Stimulated activated CD4-positive, alpha-beta T cell treated with anti-CD3 and anti-CD28 coated beads, Interleukin-2, amount 100 ng/mL, for 4 hours (primary cell): ENCODE data around the gene MIB1.
"Not testable (repeated sequence)": the region's sequence is repeated elsewhere in the genome, so short reads cannot be mapped to it uniquely, and the experiment has no call there.

ENCODE experiments used
- DNase-seq: peaks from one replicate; pipeline ENCODE4 v3.0.0-alpha.2; 2020; ENCODE audit warnings: low read depth

The MIB1 gene

GRCh38 chr18:21743166-21743832 is 2.7 kb downstream of the MIB1 start:
- DNase-seq, result no peak

GRCh38 chr18:21745231-21745630 is 4.6 kb downstream of the MIB1 start:
- DNase-seq, result no peak

DNA sequence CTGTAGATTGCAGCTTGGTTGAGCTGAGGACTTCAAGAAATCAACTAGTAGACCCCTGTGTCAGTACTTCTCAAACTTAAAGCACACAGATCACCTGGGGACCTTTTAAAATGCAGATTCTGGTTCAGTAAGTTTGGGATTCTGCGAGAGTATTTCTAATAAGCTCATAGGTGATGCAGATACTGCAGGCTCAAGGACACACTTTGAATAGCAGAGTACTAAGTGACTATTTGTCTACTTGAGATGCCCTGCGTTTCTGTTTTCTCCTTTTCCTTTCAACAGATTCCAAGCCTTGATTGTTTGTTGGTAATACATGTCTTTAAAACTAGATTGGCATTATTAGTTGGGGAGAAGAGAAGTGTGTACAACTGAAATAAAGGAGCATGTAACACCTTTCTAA is 6.7 kb downstream of the MIB1 start:
- DNase-seq, result no peak

- no peak for DNase-seq
These were observed 7.4 kb downstream of the MIB1 start for GRCh38 chr18:21747764-21748693.

- no peak for DNase-seq
These were observed 17.2 kb downstream of the MIB1 start for GRCh38 chr18:21757833-21758232.

DNA sequence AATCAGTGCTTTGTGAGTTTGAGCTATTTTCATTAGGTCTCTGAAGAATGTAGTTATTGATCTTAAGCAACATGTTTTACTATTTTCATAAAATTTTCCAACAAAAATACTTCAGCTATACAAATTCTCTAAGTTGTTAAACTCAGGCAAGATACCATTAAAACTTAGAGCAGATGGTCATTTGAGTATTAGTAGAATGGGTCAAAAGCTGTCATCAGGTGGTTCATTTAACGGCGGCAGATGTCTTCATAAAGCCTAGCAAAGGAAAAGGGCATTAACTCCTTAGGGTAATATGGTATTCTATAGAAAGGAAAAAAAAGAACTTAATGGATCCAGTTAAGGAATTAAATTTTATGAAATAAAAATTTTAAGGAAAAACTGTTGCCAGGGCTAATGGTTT is 19.2 kb downstream of the MIB1 start:
- no peak for DNase-seq

DNA sequence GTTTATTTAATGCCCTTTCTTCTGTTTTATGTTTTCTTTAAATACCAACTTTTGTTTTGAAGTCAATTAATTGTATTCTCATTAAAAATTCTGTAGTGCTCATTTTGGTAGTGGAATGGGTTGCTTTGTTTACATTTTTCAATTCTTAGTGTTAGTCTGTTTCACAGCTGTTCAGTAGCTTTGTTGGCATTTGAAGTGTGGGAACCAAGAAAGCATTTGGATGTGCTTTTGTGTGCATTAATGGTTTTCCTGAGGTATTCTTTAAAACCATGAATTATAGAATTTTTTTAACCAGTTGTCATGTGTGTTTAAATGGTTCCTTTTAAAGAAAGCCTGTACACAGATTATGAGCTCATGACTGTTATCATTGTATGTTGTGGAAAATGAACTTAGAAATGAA is 19.7 kb downstream of the MIB1 start:
- no peak for DNase-seq

DNA sequence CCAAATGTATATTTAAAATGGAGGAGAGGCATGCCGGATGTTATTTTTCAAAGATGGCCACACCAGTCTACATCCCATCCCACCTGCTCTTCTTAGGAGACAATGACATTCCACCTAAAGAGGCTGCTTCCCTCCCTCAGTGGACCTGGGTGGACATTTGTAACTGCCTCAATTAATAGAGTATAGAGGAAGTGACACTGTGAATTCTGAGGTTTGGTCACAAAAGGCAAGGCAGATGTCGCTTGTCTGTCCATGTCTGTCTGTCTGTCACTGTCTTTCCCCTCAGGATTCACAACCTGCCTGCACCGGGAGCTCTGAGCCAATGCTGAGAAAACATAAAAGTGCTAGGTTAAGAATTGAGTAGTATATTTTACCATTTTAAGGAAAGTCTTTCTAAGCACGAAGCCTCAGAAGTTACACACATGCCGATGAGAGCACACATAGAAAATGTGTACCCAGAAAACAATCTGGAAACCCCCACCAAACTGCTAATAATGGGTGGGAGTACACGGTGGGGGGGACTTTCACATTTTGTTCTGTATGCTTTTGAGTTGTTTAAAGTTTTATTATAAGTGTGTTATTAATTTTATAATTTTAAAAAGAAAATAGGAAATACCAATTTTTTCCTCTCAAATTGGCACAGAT is 21.0 kb downstream of the MIB1 start:
- no peak for DNase-seq

DNA sequence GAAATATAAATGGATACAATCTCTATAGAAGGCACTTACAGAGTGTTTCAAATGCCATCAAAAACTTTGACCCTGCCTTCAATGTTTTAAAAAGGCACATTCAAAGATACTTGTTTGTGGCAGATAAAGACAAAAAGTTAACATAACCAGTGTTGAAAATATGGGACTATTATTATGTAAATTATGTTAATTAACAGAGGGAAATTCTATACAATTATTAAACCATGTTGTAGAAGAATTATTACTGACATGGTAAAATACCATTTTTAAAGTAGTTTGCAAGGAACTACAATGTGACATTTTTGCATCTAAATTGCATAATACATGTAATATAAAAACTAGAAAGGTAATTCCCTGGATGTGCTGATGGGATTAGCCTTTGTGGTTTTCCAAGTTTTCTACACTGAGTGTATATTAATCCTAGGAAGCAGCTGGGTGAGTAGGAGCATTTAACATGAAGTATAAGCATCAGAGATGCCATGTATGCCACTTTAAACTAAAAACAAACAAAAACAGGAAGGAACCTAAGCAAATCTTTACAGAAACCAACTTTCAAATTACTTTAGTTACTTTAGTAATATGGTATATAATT is 21.7 kb downstream of the MIB1 start:
- no peak for DNase-seq

- DNase-seq, result no peak
These were observed 23.5 kb downstream of the MIB1 start for GRCh38 chr18:21763846-21764646.

GRCh38 chr18:21769206-21769605 is 28.6 kb downstream of the MIB1 start:
- DNase-seq, result no peak

DNA sequence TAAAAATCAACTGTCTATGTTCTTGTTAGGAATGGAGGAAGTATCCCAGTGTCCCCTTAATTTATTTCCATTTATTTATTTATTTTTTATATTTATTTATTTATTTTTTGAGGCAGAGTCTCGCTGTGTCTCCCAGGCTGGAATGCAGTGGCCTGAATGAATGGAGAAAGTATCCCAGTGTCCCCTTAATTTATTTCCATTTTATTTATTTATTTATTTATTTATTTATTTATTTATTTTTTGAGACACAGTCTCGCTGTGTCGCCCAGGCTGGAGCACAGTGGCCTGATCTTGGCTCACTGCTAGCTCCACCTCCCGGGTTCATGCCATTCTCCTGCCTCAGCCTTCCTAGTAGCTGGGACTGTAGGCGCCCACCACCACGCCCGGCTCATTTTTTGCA is 34.1 kb downstream of the MIB1 start:
- no peak for DNase-seq

DNA sequence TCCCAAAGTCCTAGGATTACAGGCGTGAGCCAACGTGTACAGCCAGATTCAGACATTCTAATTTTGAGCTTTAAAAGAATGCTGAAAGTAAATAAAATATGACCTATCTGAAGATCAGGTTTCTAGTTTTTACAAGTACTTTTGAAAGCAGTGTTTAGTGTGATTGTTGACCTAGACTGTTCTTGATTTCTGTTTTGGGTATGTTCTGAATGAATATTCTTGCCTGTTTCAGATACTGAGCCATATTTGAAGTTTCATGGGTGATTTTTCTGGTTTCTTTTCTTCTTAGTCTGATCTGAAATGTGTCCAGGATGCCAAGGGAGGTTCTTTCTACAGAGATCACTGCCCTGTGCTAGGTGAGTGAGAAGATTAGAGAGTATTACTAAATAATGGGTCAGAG is 37.2 kb downstream of the MIB1 start:
- no peak for DNase-seq

DNA sequence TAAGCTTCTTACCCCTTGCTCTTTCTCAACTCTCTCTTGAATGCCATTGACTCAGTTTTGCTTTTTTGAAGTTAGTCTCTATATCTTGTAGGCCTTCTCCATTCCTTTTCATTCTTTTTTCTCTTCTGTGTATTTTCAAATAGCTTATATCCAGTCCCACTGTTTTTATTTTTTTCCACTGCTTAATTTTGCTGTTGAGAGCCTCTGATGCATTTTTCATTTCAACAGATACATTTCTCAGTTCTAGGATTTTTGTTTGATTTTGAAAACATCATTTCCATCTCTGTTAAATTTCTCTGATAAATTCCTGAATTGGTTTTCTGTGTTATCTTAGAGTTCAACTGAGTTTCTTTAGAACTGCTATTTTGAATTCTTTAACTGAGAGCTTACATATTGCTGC is 45.9 kb downstream of the MIB1 start:
- DNase-seq, result no peak

GRCh38 chr18:21796089-21796488 is 55.5 kb downstream of the MIB1 start:
- not testable (repeated sequence) for DNase-seq

- DNase-seq, result no peak
These were observed 57.5 kb downstream of the MIB1 start for GRCh38 chr18:21798126-21798525.

- no peak for DNase-seq
These were observed 59.1 kb downstream of the MIB1 start for GRCh38 chr18:21799721-21800120.

GRCh38 chr18:21803495-21803894 is 62.9 kb downstream of the MIB1 start:
- DNase-seq, result no peak

DNA sequence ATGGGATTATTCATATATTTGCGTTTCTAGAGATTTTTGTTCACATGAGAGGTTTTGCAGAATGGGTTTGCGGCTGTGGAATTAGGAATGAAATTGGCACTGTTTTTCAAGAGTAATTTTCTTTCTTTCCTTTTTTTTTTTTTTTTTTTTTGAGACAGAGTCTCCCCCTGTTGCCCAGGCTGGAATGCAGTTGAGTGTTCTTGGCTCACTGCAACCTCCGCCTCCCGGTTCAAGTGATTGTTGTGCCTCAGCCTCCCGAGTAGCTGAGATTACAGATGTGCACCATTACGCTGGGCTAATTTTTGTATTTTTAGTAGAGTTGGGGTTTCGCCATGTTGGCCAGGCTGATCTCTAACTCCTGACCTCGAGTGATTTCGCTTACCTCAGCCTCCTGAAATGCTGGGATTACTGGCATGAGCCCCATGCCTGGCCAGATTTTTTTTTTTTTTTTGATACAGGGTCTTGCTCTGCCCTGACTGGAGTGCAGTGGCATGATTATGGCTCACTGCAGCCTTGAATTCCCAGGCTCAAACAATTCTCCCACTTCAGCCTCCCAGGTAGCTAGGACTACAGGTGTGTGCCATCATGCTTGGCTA is 65.3 kb downstream of the MIB1 start:
- no peak for DNase-seq

- DNase-seq, result no peak
These were observed 67.6 kb downstream of the MIB1 start for GRCh38 chr18:21808185-21808584.

DNA sequence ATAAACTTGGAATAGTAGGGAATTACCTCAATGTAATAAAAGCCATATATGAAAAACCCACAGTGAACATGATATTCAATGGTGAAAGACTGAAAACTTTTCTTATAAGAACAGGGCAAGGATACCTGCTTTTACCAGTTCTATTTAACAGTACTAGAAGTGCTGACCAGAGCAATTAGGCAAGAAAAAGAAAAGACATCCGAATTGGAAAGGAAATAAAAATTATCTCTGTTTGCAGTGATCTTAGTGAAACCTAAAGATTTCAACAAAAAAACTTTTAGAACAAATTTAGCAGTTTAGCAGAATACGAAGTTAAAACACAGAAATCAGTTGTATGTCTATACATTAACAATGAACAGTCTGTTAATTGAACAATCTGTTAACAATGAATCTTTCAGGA is 69.1 kb downstream of the MIB1 start:
- DNase-seq, result no peak
